Breast epithelium (tissue), 4 donors: ENCODE measurements around the gene MAST3. TPM values are rescaled to one million over a fixed set of nuclear protein-coding genes. Genes with fewer than 3 reads are reported as not detected.

Experiments used
- DNase-seq, 2 donors: peaks; one replicate each; pipeline ENCODE4 v3.0.0-alpha.2; 2019; ENCODE audit warnings: low spot score in 2 of 2
- H3K27ac ChIP-seq, 2 donors: fragments of 200-600 bp; sonication (generic) in 1 of 2; one replicate each; pipeline ENCODE4 v1.5.1; 2016 to 2019; ENCODE audit warnings: mild to moderate bottlenecking in 1 of 2
- H3K27me3 ChIP-seq, 2 donors: fragments of 200-600 bp; sonication (generic) in 1 of 2; one replicate each; pipeline versions ENCODE4 v1.5.1 to v1.6.0; 2017 to 2019; ENCODE audit warnings: control low read depth in 1 of 2, mild to moderate bottlenecking in 1 of 2
- H3K36me3 ChIP-seq: fragments of 200-600 bp; one replicate; pipeline ENCODE4 v1.5.1; 2019
- H3K4me1 ChIP-seq, 2 donors: fragments of 200-600 bp; sonication (generic); one replicate each; pipeline ENCODE4 v1.5.1; 2016 to 2019; ENCODE audit warnings: control low read depth in 1 of 2
- H3K4me3 ChIP-seq, 3 donors: fragments of 200-600 bp; sonication (generic); 1 replicate in 2 of 3; 2 replicates in 1 of 3; pipeline ENCODE4 v1.5.1; 2016 to 2019; ENCODE audit warnings: mild to moderate bottlenecking in 3 of 3, moderate library complexity in 2 of 3
- H3K9me3 ChIP-seq, 2 donors: fragments of 200-600 bp; sonication (generic) in 1 of 2; one replicate each; pipeline ENCODE4 v1.5.1; 2016 to 2019; ENCODE audit warnings: control low read depth in 1 of 2
- CTCF ChIP-seq, 3 donors: fragments of 450-650 bp; IDR thresholded peaks; one replicate each; pipeline ENCODE4 v1.5.1; 2016 to 2017; ENCODE audit warnings: antibody characterized with exemption in 3 of 3, mild to moderate bottlenecking in 3 of 3, moderate library complexity in 3 of 3
- POLR2A ChIP-seq: fragments of 450-650 bp; IDR thresholded peaks from one replicate; pipeline ENCODE4 v1.6.1; 2016; ENCODE audit warnings: antibody characterized with exemption, mild to moderate bottlenecking, moderate library complexity
- POLR2AphosphoS5 ChIP-seq, 3 donors: sonication (generic); formaldehyde crosslinking; IDR thresholded peaks; one replicate each; pipeline ENCODE4 v1.6.1; 2017; ENCODE audit warnings: antibody characterized with exemption in 3 of 3
- intact Hi-C: fragments of 100-400 bp; cut with DNase I; formaldehyde crosslinking; loops from one replicate; pipeline ENCODE4 v1.15.1; 2023; ENCODE audit warnings: low total_unique reads
- total RNA-seq, 3 donors: library from RNA; depleted of rRNA; stranded (reverse); fragments of >200 nt; gene quantifications; one replicate each; pipeline ENCODE4 v1.1.0, GENCODE V29; 2016

Gene MAST3
- total RNA-seq, 3 donors from 2014 or later = 5.6 to 8.5 (median 6.2) TPM

GRCh38 chr19:18069383-18069782 is 28.2 kb upstream of the MAST3 start:
- intact Hi-C loops = no loop called here
- H3K27ac ChIP-seq = no peak overlapping the region
- no peak for TF ChIP-seq POLR2A

GRCh38 chr19:18070181-18070580 is 27.4 kb upstream of the MAST3 start:
- H3K4me1 ChIP-seq = no peaks in the 10 kb centered on the region
- DNase-seq = no peak
- intact Hi-C loops = no loop called here
- TF ChIP-seq CTCF (IDR thresholded peaks at IDR 0.05) = no peak
- TF ChIP-seq POLR2A = no peak
- TF ChIP-seq POLR2AphosphoS5 (IDR thresholded peaks at IDR 0.05) = no peak
- H3K9me3 ChIP-seq = no peaks in the 10 kb centered on the region
- H3K27me3 ChIP-seq = no peaks in the 10 kb centered on the region
- no peaks in the 10 kb centered on the region for H3K36me3 ChIP-seq
- no peak overlapping the region for H3K27ac ChIP-seq
- H3K4me3 ChIP-seq = no peak overlapping the region

More at GRCh38 chr19:18069383-18069782, 28.2 kb upstream of the MAST3 start:
- H3K9me3 ChIP-seq = no peaks in the 10 kb centered on the region
- H3K27me3 ChIP-seq = no peaks in the 10 kb centered on the region
- H3K36me3 ChIP-seq = no peaks in the 10 kb centered on the region
- no peak overlapping the region for H3K4me3 ChIP-seq
- no peaks in the 10 kb centered on the region for H3K4me1 ChIP-seq
- DNase-seq = no peak

GRCh38 chr19:18072335-18072734 is 25.2 kb upstream of the MAST3 start:
- no peak for TF ChIP-seq POLR2AphosphoS5 (IDR thresholded peaks at IDR 0.05)
- no peak for TF ChIP-seq CTCF (IDR thresholded peaks at IDR 0.05)
- TF ChIP-seq POLR2A = no peak
- Histone ChIP-seq H3K27me3 (no peaks in the 10 kb centered on the region), H3K4me1 (no peaks in the 10 kb centered on the region), H3K36me3 (no peaks in the 10 kb centered on the region), H3K27ac (no peak overlapping the region), H3K9me3 (no peaks in the 10 kb centered on the region), H3K4me3 (no peak overlapping the region)
- no peak for DNase-seq
- intact Hi-C loops = no loop called here

- Histone ChIP-seq H3K4me3 (no peak overlapping the region), H3K9me3 (no peaks in the 10 kb centered on the region), H3K27me3 (no peaks in the 10 kb centered on the region), H3K36me3 (no peaks in the 10 kb centered on the region), H3K27ac (no peak overlapping the region), H3K4me1 (no peaks in the 10 kb centered on the region)
- intact Hi-C loops = no loop called here
- no peak for DNase-seq
- TF ChIP-seq CTCF (IDR thresholded peaks at IDR 0.05) (no peak), POLR2AphosphoS5 (IDR thresholded peaks at IDR 0.05) (no peak), POLR2A (no peak)
These were observed 24.4 kb upstream of the MAST3 start for GRCh38 chr19:18073197-18073596.

GRCh38 chr19:18074192-18074591 is 23.4 kb upstream of the MAST3 start:
- Histone ChIP-seq H3K36me3 (no peaks in the 10 kb centered on the region), H3K4me1 (no peaks in the 10 kb centered on the region), H3K27me3 (no peaks in the 10 kb centered on the region), H3K4me3 (no peak overlapping the region), H3K27ac (no peak overlapping the region), H3K9me3 (no peaks in the 10 kb centered on the region)
- DNase-seq = no peak
- intact Hi-C loops = no loop called here
- no peak for TF ChIP-seq CTCF (IDR thresholded peaks at IDR 0.05)
- TF ChIP-seq POLR2AphosphoS5 (IDR thresholded peaks at IDR 0.05) = no peak
- TF ChIP-seq POLR2A = no peak
